ENCODE measurements around the gene ITGAD. TPM values are rescaled to one million over a fixed set of nuclear protein-coding genes. Genes with fewer than 3 reads are reported as not detected.

The ITGAD gene
- total and polyA plus RNA-seq, 4 donors = 0.04 to 3.6 (median 2.1) TPM

DNA sequence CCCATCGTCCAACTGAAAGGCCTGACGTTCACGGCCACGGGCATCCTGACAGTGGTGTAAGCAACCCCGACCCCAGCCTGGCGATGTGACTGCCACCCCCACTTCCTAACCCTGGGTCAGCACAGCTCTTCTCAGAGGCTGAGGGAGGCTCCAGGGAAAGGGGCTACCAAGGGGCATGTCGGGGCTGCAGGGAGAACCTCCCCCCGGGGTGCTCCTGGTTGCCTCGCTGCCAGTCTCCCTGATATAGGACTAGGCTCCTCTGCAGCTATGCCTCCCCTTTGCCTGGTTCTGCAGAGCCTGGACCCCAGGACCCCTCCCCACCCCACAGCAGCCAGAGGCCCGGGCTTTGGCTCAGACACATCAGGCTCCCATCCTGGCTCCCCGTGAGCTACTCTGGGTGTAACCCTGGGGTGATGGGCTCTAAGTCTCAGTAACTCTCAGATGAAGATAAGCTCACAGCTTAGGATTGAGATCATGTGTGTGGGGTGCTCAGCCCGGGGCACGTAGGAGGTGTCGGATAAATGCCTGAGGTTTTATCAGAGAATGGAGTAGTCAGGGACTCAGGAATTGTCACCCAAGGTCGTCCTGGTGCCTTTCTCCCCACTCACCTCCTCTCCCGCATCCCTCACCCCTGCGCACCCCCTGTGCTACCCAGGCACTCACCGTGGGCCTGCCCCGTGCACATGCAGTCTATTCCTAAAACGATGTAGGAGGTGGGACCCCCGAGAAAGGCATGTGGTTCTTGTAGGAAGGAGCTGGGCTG lies 10.6 kb downstream of the ITGAD start:
- Histone ChIP-seq H3K27me3 (ENCODE audit: control insufficient read depth in 4 of 4, insufficient read depth in 4 of 4, low read length in 3 of 4) (no peaks in the 10 kb centered on the region), H3K4me3 (ENCODE audit: low read depth in 1 of 3, low read length in 3 of 3) (no peak overlapping the region), H3K4me1 (ENCODE audit: control insufficient read depth in 4 of 4, insufficient read depth in 4 of 4, low read length in 3 of 4) (no peaks in the 10 kb centered on the region), H3K36me3 (ENCODE audit: control insufficient read depth in 4 of 4, insufficient read depth in 3 of 4, low read depth in 1 of 4, low read length in 3 of 4) (no peaks in the 10 kb centered on the region), H3K27ac (ENCODE audit: low read depth in 1 of 2, low read length in 2 of 2) (no peak overlapping the region), H3K9me3 (ENCODE audit: control insufficient read depth in 4 of 4, low read length in 3 of 4) (peaks cover 0 to 3% (median 0%) of the 10 kb centered on the region in 4 donors), H3K9ac (ENCODE audit: low read depth in 1 of 2, low read length in 2 of 2) (no peak overlapping the region)
- TF ChIP-seq YY1 (IDR thresholded peaks at IDR 0.05) = no peak
- TF ChIP-seq HNF4A (conservative IDR thresholded peaks at IDR 0.05) = no peak
- TF ChIP-seq, protein P1, sequence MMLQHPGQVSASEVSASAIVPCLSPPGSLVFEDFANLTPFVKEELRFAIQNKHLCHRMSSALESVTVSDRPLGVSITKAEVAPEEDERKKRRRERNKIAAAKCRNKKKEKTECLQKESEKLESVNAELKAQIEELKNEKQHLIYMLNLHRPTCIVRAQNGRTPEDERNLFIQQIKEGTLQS (IDR thresholded peaks at IDR 0.05) = no peak
- TF ChIP-seq RAD21 (IDR thresholded peaks at IDR 0.05) = no peak
- TF ChIP-seq SP1 (IDR thresholded peaks at IDR 0.05) = no peak
- TF ChIP-seq, protein P2, sequence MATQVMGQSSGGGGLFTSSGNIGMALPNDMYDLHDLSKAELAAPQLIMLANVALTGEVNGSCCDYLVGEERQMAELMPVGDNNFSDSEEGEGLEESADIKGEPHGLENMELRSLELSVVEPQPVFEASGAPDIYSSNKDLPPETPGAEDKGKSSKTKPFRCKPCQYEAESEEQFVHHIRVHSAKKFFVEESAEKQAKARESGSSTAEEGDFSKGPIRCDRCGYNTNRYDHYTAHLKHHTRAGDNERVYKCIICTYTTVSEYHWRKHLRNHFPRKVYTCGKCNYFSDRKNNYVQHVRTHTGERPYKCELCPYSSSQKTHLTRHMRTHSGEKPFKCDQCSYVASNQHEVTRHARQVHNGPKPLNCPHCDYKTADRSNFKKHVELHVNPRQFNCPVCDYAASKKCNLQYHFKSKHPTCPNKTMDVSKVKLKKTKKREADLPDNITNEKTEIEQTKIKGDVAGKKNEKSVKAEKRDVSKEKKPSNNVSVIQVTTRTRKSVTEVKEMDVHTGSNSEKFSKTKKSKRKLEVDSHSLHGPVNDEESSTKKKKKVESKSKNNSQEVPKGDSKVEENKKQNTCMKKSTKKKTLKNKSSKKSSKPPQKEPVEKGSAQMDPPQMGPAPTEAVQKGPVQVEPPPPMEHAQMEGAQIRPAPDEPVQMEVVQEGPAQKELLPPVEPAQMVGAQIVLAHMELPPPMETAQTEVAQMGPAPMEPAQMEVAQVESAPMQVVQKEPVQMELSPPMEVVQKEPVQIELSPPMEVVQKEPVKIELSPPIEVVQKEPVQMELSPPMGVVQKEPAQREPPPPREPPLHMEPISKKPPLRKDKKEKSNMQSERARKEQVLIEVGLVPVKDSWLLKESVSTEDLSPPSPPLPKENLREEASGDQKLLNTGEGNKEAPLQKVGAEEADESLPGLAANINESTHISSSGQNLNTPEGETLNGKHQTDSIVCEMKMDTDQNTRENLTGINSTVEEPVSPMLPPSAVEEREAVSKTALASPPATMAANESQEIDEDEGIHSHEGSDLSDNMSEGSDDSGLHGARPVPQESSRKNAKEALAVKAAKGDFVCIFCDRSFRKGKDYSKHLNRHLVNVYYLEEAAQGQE (IDR thresholded peaks at IDR 0.05) = no peak
- no peak for TF ChIP-seq FOXA1 (IDR thresholded peaks at IDR 0.05)
- TF ChIP-seq GABPA (IDR thresholded peaks at IDR 0.05 in 1 of 2, conservative IDR thresholded peaks at IDR 0.05 in 1 of 2) = no peak
- TF ChIP-seq TAF1 (conservative IDR thresholded peaks at IDR 0.05) = no peak
- no peak for TF ChIP-seq NR2F2 (IDR thresholded peaks at IDR 0.05)
- TF ChIP-seq HNF4G (IDR thresholded peaks at IDR 0.05) = no peak
- TF ChIP-seq, protein P3, sequence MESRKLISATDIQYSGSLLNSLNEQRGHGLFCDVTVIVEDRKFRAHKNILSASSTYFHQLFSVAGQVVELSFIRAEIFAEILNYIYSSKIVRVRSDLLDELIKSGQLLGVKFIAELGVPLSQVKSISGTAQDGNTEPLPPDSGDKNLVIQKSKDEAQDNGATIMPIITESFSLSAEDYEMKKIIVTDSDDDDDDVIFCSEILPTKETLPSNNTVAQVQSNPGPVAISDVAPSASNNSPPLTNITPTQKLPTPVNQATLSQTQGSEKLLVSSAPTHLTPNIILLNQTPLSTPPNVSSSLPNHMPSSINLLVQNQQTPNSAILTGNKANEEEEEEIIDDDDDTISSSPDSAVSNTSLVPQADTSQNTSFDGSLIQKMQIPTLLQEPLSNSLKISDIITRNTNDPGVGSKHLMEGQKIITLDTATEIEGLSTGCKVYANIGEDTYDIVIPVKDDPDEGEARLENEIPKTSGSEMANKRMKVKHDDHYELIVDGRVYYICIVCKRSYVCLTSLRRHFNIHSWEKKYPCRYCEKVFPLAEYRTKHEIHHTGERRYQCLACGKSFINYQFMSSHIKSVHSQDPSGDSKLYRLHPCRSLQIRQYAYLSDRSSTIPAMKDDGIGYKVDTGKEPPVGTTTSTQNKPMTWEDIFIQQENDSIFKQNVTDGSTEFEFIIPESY (IDR thresholded peaks at IDR 0.05) = no peak
- no peak for TF ChIP-seq JUND (IDR thresholded peaks at IDR 0.05)
- TF ChIP-seq EGR1 (IDR thresholded peaks at IDR 0.05; ENCODE audit: low read depth in 2 of 2) = no peak
- no peak for TF ChIP-seq RXRA (IDR thresholded peaks at IDR 0.05)
- TF ChIP-seq, protein P4, sequence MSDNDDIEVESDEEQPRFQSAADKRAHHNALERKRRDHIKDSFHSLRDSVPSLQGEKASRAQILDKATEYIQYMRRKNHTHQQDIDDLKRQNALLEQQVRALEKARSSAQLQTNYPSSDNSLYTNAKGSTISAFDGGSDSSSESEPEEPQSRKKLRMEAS (IDR thresholded peaks at IDR 0.05) = no peak
- no peak for TF ChIP-seq FOXA2 (IDR thresholded peaks at IDR 0.05)
- TF ChIP-seq, protein P5, sequence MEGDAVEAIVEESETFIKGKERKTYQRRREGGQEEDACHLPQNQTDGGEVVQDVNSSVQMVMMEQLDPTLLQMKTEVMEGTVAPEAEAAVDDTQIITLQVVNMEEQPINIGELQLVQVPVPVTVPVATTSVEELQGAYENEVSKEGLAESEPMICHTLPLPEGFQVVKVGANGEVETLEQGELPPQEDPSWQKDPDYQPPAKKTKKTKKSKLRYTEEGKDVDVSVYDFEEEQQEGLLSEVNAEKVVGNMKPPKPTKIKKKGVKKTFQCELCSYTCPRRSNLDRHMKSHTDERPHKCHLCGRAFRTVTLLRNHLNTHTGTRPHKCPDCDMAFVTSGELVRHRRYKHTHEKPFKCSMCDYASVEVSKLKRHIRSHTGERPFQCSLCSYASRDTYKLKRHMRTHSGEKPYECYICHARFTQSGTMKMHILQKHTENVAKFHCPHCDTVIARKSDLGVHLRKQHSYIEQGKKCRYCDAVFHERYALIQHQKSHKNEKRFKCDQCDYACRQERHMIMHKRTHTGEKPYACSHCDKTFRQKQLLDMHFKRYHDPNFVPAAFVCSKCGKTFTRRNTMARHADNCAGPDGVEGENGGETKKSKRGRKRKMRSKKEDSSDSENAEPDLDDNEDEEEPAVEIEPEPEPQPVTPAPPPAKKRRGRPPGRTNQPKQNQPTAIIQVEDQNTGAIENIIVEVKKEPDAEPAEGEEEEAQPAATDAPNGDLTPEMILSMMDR (IDR thresholded peaks at IDR 0.05; ENCODE audit: low read depth, low read length, missing input control) = no peak
- WGBS = 88% methylated on average over 21 of the region's 21 CpGs
- DNase-seq (ENCODE audit: low spot score) = no peak
